ENCODE data around the gene PPARGC1A. TPM values are rescaled to one million over a fixed set of nuclear protein-coding genes. Genes with fewer than 3 reads are reported as not detected.

PPARGC1A gene
- total and polyA plus RNA-seq, 3 experiments from 2014 or later, result not detected

GRCh38 chr4:23920716-23921446 is 31.0 kb upstream of the PPARGC1A start:
- no peak overlapping the region for H3K27ac ChIP-seq (ENCODE audit: low read depth, low read length)
- Mint-ChIP-seq H3K27me3 (no peaks in the 10 kb centered on the region), H3K36me3 (no peaks in the 10 kb centered on the region), H3K4me3 (no peak overlapping the region), H3K9me3 (peaks cover 2 to 11% (median 5%) of the 10 kb centered on the region in 5 donors), H3K4me1 (no peaks in the 10 kb centered on the region), H3K27ac (no peak overlapping the region)
- H3K4me3 ChIP-seq (ENCODE audit: low read length), result no peak overlapping the region
- H3K9me3 ChIP-seq (ENCODE audit: low read length), result no peaks in the 10 kb centered on the region
- ChIA-PET CTCF (no interaction called here), POLR2A (no interaction called here)
- no peaks in the 10 kb centered on the region for H3K4me1 ChIP-seq (ENCODE audit: insufficient read depth, low read length)
- H3K36me3 ChIP-seq (ENCODE audit: insufficient read depth, low read length), result no peaks in the 10 kb centered on the region
- H3K27me3 ChIP-seq (ENCODE audit: insufficient read depth, low read length, poor library complexity, severe bottlenecking), result no peaks in the 10 kb centered on the region
- no peak for DNase-seq

GRCh38 chr4:23920296-23920695 is 30.4 kb upstream of the PPARGC1A start:
- no peak for DNase-seq
- ChIA-PET POLR2A (no interaction called here), CTCF (no interaction called here)
- H3K4me3 ChIP-seq (ENCODE audit: low read length), result no peak overlapping the region
- Mint-ChIP-seq H3K36me3 (no peaks in the 10 kb centered on the region), H3K27ac (no peak overlapping the region), H3K4me1 (no peaks in the 10 kb centered on the region), H3K4me3 (no peak overlapping the region), H3K9me3 (peaks cover 2 to 14% (median 5%) of the 10 kb centered on the region in 5 donors), H3K27me3 (no peaks in the 10 kb centered on the region)
- H3K9me3 ChIP-seq (ENCODE audit: low read length), result no peaks in the 10 kb centered on the region
- H3K4me1 ChIP-seq (ENCODE audit: insufficient read depth, low read length), result no peaks in the 10 kb centered on the region
- no peaks in the 10 kb centered on the region for H3K36me3 ChIP-seq (ENCODE audit: insufficient read depth, low read length)
- H3K27ac ChIP-seq (ENCODE audit: low read depth, low read length), result no peak overlapping the region
- H3K27me3 ChIP-seq (ENCODE audit: insufficient read depth, low read length, poor library complexity, severe bottlenecking), result no peaks in the 10 kb centered on the region

- H3K27ac Mint-ChIP-seq, result no peak overlapping the region
- no peaks in the 10 kb centered on the region for H3K36me3 Mint-ChIP-seq
- POLR2A ChIA-PET, result no interaction called here
These were observed 26.4 kb upstream of the PPARGC1A start for GRCh38 chr4:23916282-23916681.

GRCh38 chr4:23915459-23916132 is 25.7 kb upstream of the PPARGC1A start:
- no peak for DNase-seq
- Mint-ChIP-seq H3K4me1 (no peaks in the 10 kb centered on the region), H3K4me3 (no peak overlapping the region), H3K27ac (no peak overlapping the region), H3K27me3 (no peaks in the 10 kb centered on the region), H3K36me3 (no peaks in the 10 kb centered on the region), H3K9me3 (peaks cover 0 to 10% (median 3%) of the 10 kb centered on the region in 5 donors)
- ChIA-PET CTCF (no interaction called here), POLR2A (no interaction called here)
- H3K36me3 ChIP-seq (ENCODE audit: insufficient read depth, low read length), result no peaks in the 10 kb centered on the region
- H3K4me1 ChIP-seq (ENCODE audit: insufficient read depth, low read length), result no peaks in the 10 kb centered on the region
- no peaks in the 10 kb centered on the region for H3K9me3 ChIP-seq (ENCODE audit: low read length)
- no peak overlapping the region for H3K27ac ChIP-seq (ENCODE audit: low read depth, low read length)
- no peak overlapping the region for H3K4me3 ChIP-seq (ENCODE audit: low read length)
- no peaks in the 10 kb centered on the region for H3K27me3 ChIP-seq (ENCODE audit: insufficient read depth, low read length, poor library complexity, severe bottlenecking)

More at GRCh38 chr4:23916282-23916681, 26.4 kb upstream of the PPARGC1A start:
- no peaks in the 10 kb centered on the region for H3K27me3 Mint-ChIP-seq
- H3K27ac ChIP-seq (ENCODE audit: low read depth, low read length), result no peak overlapping the region
- H3K4me3 Mint-ChIP-seq, result no peak overlapping the region
- no peaks in the 10 kb centered on the region for H3K9me3 ChIP-seq (ENCODE audit: low read length)
- no peaks in the 10 kb centered on the region for H3K4me1 Mint-ChIP-seq
- H3K36me3 ChIP-seq (ENCODE audit: insufficient read depth, low read length), result no peaks in the 10 kb centered on the region
- H3K4me1 ChIP-seq (ENCODE audit: insufficient read depth, low read length), result no peaks in the 10 kb centered on the region
- CTCF ChIA-PET, result no interaction called here
- peaks cover 0 to 10% (median 4%) of the 10 kb centered on the region in 5 donors for H3K9me3 Mint-ChIP-seq
- no peak for DNase-seq
- no peaks in the 10 kb centered on the region for H3K27me3 ChIP-seq (ENCODE audit: insufficient read depth, low read length, poor library complexity, severe bottlenecking)
- no peak overlapping the region for H3K4me3 ChIP-seq (ENCODE audit: low read length)

- Histone ChIP-seq H3K4me1 (ENCODE audit: insufficient read depth, low read length) (no peaks in the 10 kb centered on the region), H3K27ac (ENCODE audit: low read depth, low read length) (no peak overlapping the region), H3K9me3 (ENCODE audit: low read length) (no peaks in the 10 kb centered on the region), H3K4me3 (ENCODE audit: low read length) (no peak overlapping the region), H3K36me3 (ENCODE audit: insufficient read depth, low read length) (no peaks in the 10 kb centered on the region), H3K27me3 (ENCODE audit: insufficient read depth, low read length, poor library complexity, severe bottlenecking) (no peaks in the 10 kb centered on the region)
- POLR2A ChIA-PET, result no interaction called here
- H3K27ac Mint-ChIP-seq, result no peak overlapping the region
- DNase-seq, result no peak
- H3K9me3 Mint-ChIP-seq, result peaks cover 0 to 14% (median 1%) of the 10 kb centered on the region in 5 donors
- H3K27me3 Mint-ChIP-seq, result no peaks in the 10 kb centered on the region
- H3K4me3 Mint-ChIP-seq, result no peak overlapping the region
- H3K36me3 Mint-ChIP-seq, result no peaks in the 10 kb centered on the region
- CTCF ChIA-PET, result no interaction called here
- no peaks in the 10 kb centered on the region for H3K4me1 Mint-ChIP-seq
These were observed 22.0 kb upstream of the PPARGC1A start for GRCh38 chr4:23911675-23912455.

- Histone ChIP-seq H3K36me3 (ENCODE audit: insufficient read depth, low read length) (no peaks in the 10 kb centered on the region), H3K4me1 (ENCODE audit: insufficient read depth, low read length) (no peaks in the 10 kb centered on the region), H3K27me3 (ENCODE audit: insufficient read depth, low read length, poor library complexity, severe bottlenecking) (no peaks in the 10 kb centered on the region), H3K27ac (ENCODE audit: low read depth, low read length) (no peak overlapping the region), H3K9me3 (ENCODE audit: low read length) (no peaks in the 10 kb centered on the region), H3K4me3 (ENCODE audit: low read length) (no peak overlapping the region)
- H3K9me3 Mint-ChIP-seq, result peaks cover 0 to 11% (median 0%) of the 10 kb centered on the region in 5 donors
- H3K4me3 Mint-ChIP-seq, result no peak overlapping the region
- no peaks in the 10 kb centered on the region for H3K27me3 Mint-ChIP-seq
- H3K36me3 Mint-ChIP-seq, result no peaks in the 10 kb centered on the region
- H3K4me1 Mint-ChIP-seq, result no peaks in the 10 kb centered on the region
- no peak overlapping the region for H3K27ac Mint-ChIP-seq
- POLR2A ChIA-PET, result no interaction called here
- CTCF ChIA-PET, result no interaction called here
- no peak for DNase-seq
These were observed 19.8 kb upstream of the PPARGC1A start for GRCh38 chr4:23909671-23910070.

- no peaks in the 10 kb centered on the region for H3K4me1 ChIP-seq (ENCODE audit: insufficient read depth, low read length)
- H3K4me3 Mint-ChIP-seq, result no peak overlapping the region
- H3K36me3 ChIP-seq (ENCODE audit: insufficient read depth, low read length), result no peaks in the 10 kb centered on the region
- H3K9me3 ChIP-seq (ENCODE audit: low read length), result no peaks in the 10 kb centered on the region
- DNase-seq, result no peak
- CTCF ChIA-PET, result no interaction called here
- no peaks in the 10 kb centered on the region for H3K36me3 Mint-ChIP-seq
- H3K27me3 Mint-ChIP-seq, result no peaks in the 10 kb centered on the region
- no peak overlapping the region for H3K27ac Mint-ChIP-seq
- H3K27ac ChIP-seq (ENCODE audit: low read depth, low read length), result no peak overlapping the region
- peaks cover 0 to 6% (median 0%) of the 10 kb centered on the region in 5 donors for H3K9me3 Mint-ChIP-seq
- no peaks in the 10 kb centered on the region for H3K4me1 Mint-ChIP-seq
- POLR2A ChIA-PET, result no interaction called here
- no peaks in the 10 kb centered on the region for H3K27me3 ChIP-seq (ENCODE audit: insufficient read depth, low read length, poor library complexity, severe bottlenecking)
- no peak overlapping the region for H3K4me3 ChIP-seq (ENCODE audit: low read length)
These were observed 17.0 kb upstream of the PPARGC1A start for GRCh38 chr4:23906839-23907238.

GRCh38 chr4:23904639-23905071 is 14.8 kb upstream of the PPARGC1A start:
- Histone ChIP-seq H3K4me1 (ENCODE audit: insufficient read depth, low read length) (no peaks in the 10 kb centered on the region), H3K27ac (ENCODE audit: low read depth, low read length) (no peak overlapping the region), H3K9me3 (ENCODE audit: low read length) (no peaks in the 10 kb centered on the region), H3K36me3 (ENCODE audit: insufficient read depth, low read length) (no peaks in the 10 kb centered on the region), H3K4me3 (ENCODE audit: low read length) (no peak overlapping the region), H3K27me3 (ENCODE audit: insufficient read depth, low read length, poor library complexity, severe bottlenecking) (no peaks in the 10 kb centered on the region)
- Mint-ChIP-seq H3K27ac (no peak overlapping the region), H3K4me3 (no peak overlapping the region), H3K4me1 (no peaks in the 10 kb centered on the region), H3K36me3 (no peaks in the 10 kb centered on the region), H3K9me3 (peaks cover 0 to 10% (median 0%) of the 10 kb centered on the region in 5 donors), H3K27me3 (no peaks in the 10 kb centered on the region)
- POLR2A ChIA-PET, result no interaction called here
- CTCF ChIA-PET, result no interaction called here
- no peak for DNase-seq

All from CD8-positive, alpha-beta memory T cell (primary cell).